WI38 (cell line): ENCODE results near the gene RASA4B.

ENCODE experiments used
- H3K4me3 ChIP-seq: 2 replicates; pipeline ENCODE4 v1.5.1; 2011; ENCODE audit warnings: low read depth, mild to moderate bottlenecking, control low read depth, low read length
- CTCF ChIP-seq: IDR thresholded peaks from 2 replicates; pipeline ENCODE4 v1.5.1; 2012; ENCODE audit warnings: low read depth, mild to moderate bottlenecking, control low read depth, low read length

Gene RASA4B

DNA sequence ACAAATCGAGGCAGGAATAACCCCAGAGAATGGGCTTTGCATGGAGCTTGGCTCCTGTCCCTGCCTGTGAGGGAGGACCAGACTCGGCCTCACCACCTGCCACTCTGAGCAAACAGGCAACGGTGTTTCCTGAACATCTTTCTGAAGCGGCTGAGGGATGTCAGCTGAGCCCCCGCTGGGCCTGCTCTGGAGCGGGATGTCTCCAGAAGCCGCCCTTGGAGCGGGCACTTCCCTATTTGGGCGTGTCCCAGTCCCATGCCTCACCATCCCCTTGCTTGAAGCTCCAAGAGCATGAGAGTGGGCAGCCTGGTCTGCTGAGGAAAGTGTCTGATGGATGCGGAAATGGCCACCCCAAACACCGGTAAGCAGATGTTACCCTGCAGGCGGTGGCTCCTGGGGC is 63.1 kb downstream of the RASA4B start:
- no peak for TF ChIP-seq CTCF
- no peak overlapping the region for H3K4me3 ChIP-seq

DNA sequence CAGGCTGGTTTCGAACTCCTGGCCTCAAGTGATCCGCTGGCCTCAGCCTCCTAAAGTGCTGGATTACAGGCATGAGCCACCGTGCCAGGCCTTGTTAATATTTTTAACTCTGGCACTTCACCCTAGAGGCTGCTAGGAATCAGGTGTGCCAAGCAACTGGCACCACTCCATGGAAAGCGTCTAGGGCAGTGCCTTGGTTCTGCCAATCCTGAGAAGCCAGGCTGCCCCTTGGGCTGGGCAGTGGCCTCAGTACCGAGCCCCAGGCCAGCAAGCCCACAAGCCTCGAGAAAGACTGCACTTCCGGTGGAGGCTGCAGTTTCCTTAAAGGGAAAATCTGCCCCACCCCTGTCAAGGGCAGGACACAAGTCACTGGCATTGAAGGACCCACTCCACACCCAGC is 64.3 kb downstream of the RASA4B start:
- no peak for TF ChIP-seq CTCF

GRCh38 chr7:102452451-102452850 is 65.1 kb downstream of the RASA4B start:
- no peak for TF ChIP-seq CTCF

More for the DNA sequence above, 64.3 kb downstream of the RASA4B start:
- no peak overlapping the region for H3K4me3 ChIP-seq

GRCh38 chr7:102451371-102452054 is 66.1 kb downstream of the RASA4B start:
- TF ChIP-seq CTCF, result no peak
- H3K4me3 ChIP-seq, result no peak overlapping the region

More at GRCh38 chr7:102452451-102452850, 65.1 kb downstream of the RASA4B start:
- H3K4me3 ChIP-seq, result no peak overlapping the region

- TF ChIP-seq CTCF, result no peak
- no peak overlapping the region for H3K4me3 ChIP-seq
Observed at GRCh38 chr7:102450242-102450641, 67.3 kb downstream of the RASA4B start.

DNA sequence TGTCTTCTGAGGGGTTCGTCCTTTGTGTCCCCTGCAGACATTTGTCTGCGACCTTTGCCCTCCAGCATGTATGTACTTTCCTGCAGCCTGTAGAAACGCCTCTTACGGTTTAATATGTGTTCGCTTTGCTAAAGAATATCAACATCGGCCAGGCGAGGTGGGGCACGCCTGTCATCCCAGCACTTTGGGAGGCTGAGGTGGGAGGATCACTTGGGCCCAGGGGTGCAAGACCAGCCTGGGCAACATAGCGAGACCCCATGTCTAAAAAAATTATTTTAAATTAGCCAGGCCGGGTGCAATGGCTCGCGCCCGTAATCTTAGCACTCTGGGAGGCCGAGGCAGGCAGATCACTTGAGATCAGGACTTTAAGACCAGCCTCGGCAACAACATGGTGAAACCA is 68.4 kb downstream of the RASA4B start:
- H3K4me3 ChIP-seq, result no peak overlapping the region
- no peak for TF ChIP-seq CTCF

GRCh38 chr7:102447311-102447710 is 70.3 kb downstream of the RASA4B start:
- H3K4me3 ChIP-seq, result no peak overlapping the region
- TF ChIP-seq CTCF, result no peak
